Neutrophil (primary cell): Measurements from ENCODE around the gene CASP6.

ENCODE experiments used
- H3K27ac ChIP-seq: fragments of 200-600 bp; sonication (generic); 2 replicates; pipeline ENCODE4 v1.5.1; 2016; ENCODE audit warnings: mild to moderate bottlenecking, moderate library complexity
- H3K27me3 ChIP-seq: fragments of 200-600 bp; sonication (generic); 2 replicates; pipeline ENCODE4 v1.6.0; 2016; ENCODE audit warnings: mild to moderate bottlenecking
- H3K36me3 ChIP-seq: fragments of 200-600 bp; sonication (generic); 2 replicates; pipeline ENCODE4 v1.5.1; 2017
- H3K4me1 ChIP-seq, 2 experiments: fragments of 200-600 bp in 1 of 2; sonication (generic) in 1 of 2; 1 replicate in 1 of 2; 2 replicates in 1 of 2; pipeline versions ENCODE4 v1.5.1 to v1.6.1; 2013 to 2016; ENCODE audit warnings: low read depth in 1 of 2, low read length in 1 of 2, mild to moderate bottlenecking in 1 of 2, moderate library complexity in 1 of 2; ENCODE audit not compliant: control insufficient read depth in 1 of 2, insufficient read depth in 1 of 2
- H3K4me3 ChIP-seq, 2 experiments: fragments of 200-600 bp in 1 of 2; sonication (generic) in 1 of 2; 1 replicate in 1 of 2; 2 replicates in 1 of 2; pipeline ENCODE4 v1.5.1; 2013 to 2016; ENCODE audit warnings: low read depth in 1 of 2, low read length in 1 of 2, mild to moderate bottlenecking in 1 of 2, moderate library complexity in 1 of 2
- H3K9me3 ChIP-seq: fragments of 200-600 bp; sonication (generic); 2 replicates; pipeline ENCODE4 v1.5.1; 2016
- CTCF ChIP-seq: fragments of 200-600 bp; sonication (generic); IDR thresholded peaks from 2 replicates; pipeline ENCODE4 v1.5.1; 2016; ENCODE audit warnings: antibody characterized with exemption

Gene CASP6

GRCh38 chr4:109729117-109729717, 26.0 kb upstream of the CASP6 start:
- Histone ChIP-seq H3K27me3 (peaks cover 29% of the 10 kb centered on the region), H3K36me3 (no peaks in the 10 kb centered on the region), H3K4me1 (peaks cover 15 to 17% of the 10 kb centered on the region in 2 experiments), H3K9me3 (no peaks in the 10 kb centered on the region), H3K4me3 (peak overlapping the region; percentile 76 to 83), H3K27ac (no peak overlapping the region)
- TF ChIP-seq CTCF = no peak

- no peaks in the 10 kb centered on the region for H3K9me3 ChIP-seq
- TF ChIP-seq CTCF = no peak
- H3K4me1 ChIP-seq = peaks cover 15 to 17% of the 10 kb centered on the region in 2 experiments
- no peak overlapping the region for H3K4me3 ChIP-seq
- H3K27me3 ChIP-seq = peaks cover 29% of the 10 kb centered on the region
- H3K27ac ChIP-seq = no peak overlapping the region
- no peaks in the 10 kb centered on the region for H3K36me3 ChIP-seq
Measured at GRCh38 chr4:109728385-109728784, 25.1 kb upstream of the CASP6 start.

- H3K27me3 ChIP-seq = peaks cover 2% of the 10 kb centered on the region
- H3K9me3 ChIP-seq = no peaks in the 10 kb centered on the region
- no peak overlapping the region for H3K4me3 ChIP-seq
- no peak overlapping the region for H3K27ac ChIP-seq
- no peaks in the 10 kb centered on the region for H3K36me3 ChIP-seq
- TF ChIP-seq CTCF = no peak
- no peaks in the 10 kb centered on the region for H3K4me1 ChIP-seq
Measured at GRCh38 chr4:109723110-109723509, 19.9 kb upstream of the CASP6 start.

- H3K9me3 ChIP-seq = no peaks in the 10 kb centered on the region
- no peak overlapping the region for H3K4me3 ChIP-seq
- no peaks in the 10 kb centered on the region for H3K4me1 ChIP-seq
- H3K36me3 ChIP-seq = no peaks in the 10 kb centered on the region
- H3K27ac ChIP-seq = no peak overlapping the region
- no peaks in the 10 kb centered on the region for H3K27me3 ChIP-seq
- no peak for TF ChIP-seq CTCF
Measured at GRCh38 chr4:109722357-109722756, 19.1 kb upstream of the CASP6 start.

- Histone ChIP-seq H3K27me3 (no peaks in the 10 kb centered on the region), H3K9me3 (no peaks in the 10 kb centered on the region), H3K4me3 (no peak overlapping the region), H3K36me3 (no peaks in the 10 kb centered on the region), H3K27ac (no peak overlapping the region), H3K4me1 (no peaks in the 10 kb centered on the region)
- no peak for TF ChIP-seq CTCF
Measured at GRCh38 chr4:109721033-109721432, 17.8 kb upstream of the CASP6 start.
